Peyer's patch (tissue), 4 donors: ENCODE results near the gene PTPRN.

Experiments used
- CTCF ChIP-seq, 6 experiments: fragments of 450-650 bp in 4 of 6; fragments of 200-600 bp in 2 of 6; sonication (generic) in 1 of 6; IDR thresholded peaks; one replicate each; pipeline ENCODE4 v1.5.1; 2017 to 2019; ENCODE audit warnings: antibody characterized with exemption in 6 of 6, mild to moderate bottlenecking in 3 of 6, moderate library complexity in 1 of 6
- POLR2A ChIP-seq, 2 donors: fragments of 450-650 bp; IDR thresholded peaks; one replicate each; pipeline ENCODE4 v1.5.1; 2017; ENCODE audit warnings: antibody characterized with exemption in 2 of 2, mild to moderate bottlenecking in 2 of 2, moderate library complexity in 2 of 2

DNA sequence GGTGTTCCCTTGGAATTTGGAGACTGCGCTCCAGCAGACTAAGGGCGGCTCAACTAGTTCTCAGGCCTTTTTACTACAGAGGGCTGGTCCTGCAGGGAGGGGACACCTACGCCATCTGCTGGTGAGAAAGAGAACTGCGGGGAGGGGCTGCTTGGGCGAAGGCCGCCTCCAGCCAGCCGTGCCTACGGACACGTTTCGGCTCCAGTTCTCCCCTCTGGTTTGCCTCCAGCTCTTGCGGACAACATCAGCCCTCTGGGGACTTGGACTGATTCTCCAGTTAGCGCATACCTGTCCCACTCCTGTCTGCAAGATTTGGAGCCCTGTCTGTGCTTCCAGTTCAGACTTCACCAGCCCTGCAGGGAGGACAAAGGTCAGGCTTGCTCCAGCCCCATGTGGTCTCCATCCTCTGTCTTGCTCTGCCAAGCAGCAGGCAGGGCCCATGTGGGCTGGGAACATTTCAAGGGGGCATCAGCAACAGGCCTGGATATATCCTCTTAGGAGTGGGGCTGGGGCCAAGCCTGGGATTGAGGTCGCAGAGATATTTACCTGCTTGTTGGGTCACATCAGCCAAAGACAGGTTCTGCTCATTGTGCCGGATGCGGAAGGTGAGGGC lies 10.3 kb downstream of the PTPRN start:
- TF ChIP-seq POLR2A (IDR thresholded peaks at IDR 0.05) (no peak), CTCF (IDR thresholded peaks at IDR 0.05) (peak; percentile 96 to 99 (median 98))
